Stimulated activated CD8-positive, alpha-beta memory T cell treated with anti-CD3 and anti-CD28 coated beads, Interleukin-4, amount 100 ng/mL, for 48 hours (primary cell): Measurements from ENCODE around the gene ACOX2.

Experiments used
- DNase-seq: peaks from one replicate; pipeline ENCODE4 v3.0.0-alpha.2; 2020

ACOX2 gene

DNA sequence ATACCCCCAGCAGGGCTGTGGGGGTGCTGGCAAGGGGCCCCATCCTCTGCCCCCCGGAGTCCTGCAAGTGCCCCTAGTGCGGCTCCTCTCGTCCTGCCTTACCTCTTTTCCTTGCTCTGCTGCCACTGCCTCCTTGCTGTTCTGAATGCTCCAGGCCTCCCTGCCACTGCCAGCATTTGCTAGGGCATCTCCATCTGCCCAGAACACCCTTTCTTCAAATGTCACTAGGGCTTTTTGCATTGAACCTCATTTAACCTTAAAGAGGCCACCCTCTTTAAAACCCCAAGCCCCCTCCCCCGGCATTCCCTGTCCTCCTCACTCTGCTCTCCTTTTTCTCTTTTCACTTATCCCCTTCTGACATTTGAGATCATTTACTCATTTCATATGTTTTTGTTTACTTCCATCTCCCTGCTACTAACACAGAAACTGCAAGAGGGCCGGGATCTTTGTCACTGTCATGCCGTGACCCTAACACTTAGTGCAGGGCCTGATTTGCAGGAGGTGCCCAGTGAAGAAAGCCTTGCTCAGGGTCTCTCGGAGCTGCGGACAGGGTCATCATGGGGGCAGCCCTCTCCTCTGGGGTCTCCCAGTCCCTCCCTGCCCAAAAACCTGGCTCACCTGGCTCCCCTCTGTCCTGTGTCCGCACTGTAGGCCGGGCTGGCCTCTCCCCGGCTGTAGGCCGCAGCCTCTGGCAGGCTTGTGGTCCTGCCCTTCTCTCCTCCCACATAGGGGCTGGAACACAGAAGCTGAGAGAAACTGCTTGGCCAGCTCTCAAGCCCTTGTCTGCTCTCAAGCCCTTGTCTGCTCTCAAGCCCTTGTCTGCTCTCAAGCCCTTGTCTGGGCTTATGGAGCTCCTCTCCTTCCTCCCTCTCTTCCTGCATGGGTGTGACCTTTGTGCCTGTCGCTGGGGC lies at the start of gene ACOX2:
Gene ACOX2 (minus strand): TSS at position 690 of the 911 bp plus-strand sequence. CDS start 2,084 bp downstream, outside the sequence.
- DNase-seq = no peak

DNA sequence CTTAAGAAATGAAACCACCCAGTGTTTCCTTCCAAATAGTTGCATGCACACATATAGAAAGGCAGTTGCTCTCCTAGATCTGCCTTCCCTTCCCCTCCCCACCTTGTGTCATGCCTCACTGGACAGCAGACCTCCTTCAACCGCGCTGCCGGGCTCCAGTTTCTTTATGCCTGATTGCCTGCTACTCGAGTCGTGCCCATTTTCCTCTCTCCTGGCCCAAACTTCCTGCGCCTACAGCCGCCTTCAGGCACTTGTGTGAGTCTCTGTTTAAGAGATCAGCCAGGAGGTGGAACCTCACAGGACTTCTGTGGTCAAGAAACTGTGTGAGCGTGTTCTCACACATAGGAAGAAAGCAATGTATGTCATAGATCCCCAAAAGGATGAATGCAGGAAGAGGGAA lies 49.0 kb upstream of the ACOX2 start:
- DNase-seq = no peak

DNA sequence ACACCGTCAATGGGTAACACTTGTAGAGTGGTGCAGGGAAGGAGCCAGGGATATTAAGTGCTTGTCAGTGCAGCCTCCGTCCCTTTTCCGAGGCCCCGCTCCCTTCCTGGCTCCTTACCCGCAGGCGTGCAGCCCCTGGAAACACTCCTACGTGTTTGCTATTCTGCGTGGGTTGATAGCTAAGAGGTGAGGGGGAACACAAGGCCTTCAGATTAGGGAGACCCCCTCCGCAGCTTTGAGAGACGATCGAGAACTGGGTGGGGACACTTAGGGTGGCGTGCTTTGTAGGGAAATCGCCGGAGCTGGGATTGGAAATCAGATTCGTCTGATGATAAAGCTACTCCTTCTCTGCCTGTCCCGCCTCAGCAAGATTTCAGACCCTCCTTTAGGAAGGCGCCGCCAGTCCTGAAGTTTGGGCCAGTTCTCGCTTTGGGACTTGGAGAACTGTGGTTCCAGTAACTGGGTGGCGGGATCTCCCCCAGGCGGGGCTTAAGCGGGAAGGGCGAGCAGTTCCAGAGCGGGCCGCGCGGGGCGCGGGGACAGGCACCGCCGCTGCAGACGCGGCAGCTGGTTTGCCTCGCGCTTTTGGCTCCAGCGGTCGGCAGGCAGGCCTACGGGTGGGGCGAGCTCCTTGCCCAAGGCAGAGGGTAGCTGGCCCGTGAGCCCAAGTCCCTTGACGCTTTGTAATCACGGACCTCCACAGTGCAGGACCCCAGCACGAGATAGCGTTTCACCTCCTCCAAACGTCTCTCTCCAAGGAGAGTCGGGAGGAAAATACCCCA lies 48.2 kb upstream of the ACOX2 start:
- peak; percentile 72 for DNase-seq

DNA sequence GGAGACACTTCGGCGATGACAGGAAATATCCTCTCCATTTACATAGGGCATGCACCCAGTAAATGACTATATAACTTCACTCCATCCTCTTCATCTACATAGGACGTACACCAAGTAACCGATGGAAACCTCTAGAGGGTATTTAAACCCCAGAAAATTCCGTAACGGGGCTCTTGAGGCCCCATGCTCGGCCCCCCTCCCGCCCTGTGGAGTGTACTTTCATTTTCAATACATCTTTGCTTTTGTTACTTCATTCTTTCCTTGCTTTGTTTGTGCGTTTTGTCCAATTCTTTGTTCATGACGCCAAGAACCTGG lies 47.7 kb upstream of the ACOX2 start:
- no peak for DNase-seq

DNA sequence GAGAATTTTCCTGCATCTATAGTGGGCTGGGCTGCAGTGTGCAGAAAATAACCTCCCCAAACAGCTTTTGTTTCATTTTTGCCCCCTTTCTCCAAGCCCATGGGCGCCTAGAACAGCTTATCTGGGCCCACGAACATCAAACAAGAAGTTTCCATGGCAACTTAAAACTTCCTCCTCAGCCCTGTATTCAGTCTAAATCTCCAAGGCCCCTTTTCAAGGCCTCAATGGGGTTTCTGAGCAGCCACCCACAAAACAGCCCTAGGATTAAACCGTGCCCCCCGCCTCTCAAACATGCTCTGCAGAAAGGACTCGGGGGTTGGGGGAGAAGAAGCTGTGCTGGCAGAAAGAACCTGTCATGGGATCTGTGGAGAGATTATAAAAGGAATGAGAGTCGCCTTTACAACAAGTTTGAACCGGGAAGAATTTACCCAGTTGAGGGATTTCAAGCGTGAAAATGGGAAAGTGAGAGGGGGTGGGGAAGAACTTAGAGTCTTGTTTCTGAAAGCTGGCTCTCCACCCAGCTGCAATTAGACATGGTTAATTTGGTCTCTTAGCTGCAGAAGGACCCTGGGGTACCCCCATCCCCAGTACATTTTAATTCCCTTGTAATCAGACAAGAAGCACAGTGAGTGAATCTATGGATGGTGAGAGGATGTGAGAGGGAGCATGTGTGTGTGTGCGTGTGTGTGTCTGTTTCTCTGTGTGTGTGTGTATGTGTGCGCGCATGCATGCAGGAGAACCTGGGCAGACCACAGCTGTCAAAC lies 44.5 kb upstream of the ACOX2 start:
- no peak for DNase-seq

DNA sequence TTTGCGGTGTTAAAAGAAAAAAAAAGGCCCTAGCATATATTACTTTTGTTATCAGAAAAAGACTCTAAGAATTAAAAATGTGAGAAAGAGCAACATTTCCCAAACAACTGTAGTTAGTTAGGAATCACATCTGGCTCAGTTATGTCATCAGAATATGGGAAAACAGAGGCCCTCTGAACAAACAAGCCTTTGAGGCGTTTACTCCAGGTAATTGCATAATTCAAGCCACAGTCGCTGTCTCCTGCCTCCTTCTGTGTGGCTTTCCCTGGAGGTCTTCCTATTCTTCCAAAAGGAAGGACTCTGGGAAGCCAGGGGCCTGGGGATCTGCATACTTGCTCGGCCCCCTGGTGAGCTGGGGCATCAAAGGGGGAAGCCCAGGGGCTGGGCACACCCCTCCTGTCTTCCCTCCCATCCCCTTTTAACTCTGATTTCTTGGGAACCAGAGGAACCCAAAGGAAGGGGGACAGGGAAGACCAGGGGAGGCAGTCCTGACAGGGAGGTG lies 43.9 kb upstream of the ACOX2 start:
- no peak for DNase-seq

DNA sequence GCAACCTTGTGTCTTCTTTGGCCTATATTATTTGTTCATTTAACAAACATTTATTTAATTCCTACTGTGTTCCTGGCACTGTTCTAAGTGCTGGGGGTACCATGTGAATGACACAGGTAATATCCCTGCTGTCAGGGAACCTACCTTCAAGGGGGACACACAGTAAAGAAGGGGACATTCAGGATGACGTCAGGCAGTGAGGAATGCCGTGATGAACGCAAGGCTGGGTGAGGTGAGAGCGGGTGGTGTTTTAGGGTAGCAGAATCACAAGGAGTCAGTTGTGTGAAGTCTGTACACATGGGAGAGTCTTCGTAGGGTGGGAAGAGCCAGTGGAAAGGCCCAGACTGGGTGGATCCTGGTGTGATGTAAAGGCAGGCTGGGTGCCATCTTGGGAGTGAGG lies 41.9 kb upstream of the ACOX2 start:
- DNase-seq = no peak

DNA sequence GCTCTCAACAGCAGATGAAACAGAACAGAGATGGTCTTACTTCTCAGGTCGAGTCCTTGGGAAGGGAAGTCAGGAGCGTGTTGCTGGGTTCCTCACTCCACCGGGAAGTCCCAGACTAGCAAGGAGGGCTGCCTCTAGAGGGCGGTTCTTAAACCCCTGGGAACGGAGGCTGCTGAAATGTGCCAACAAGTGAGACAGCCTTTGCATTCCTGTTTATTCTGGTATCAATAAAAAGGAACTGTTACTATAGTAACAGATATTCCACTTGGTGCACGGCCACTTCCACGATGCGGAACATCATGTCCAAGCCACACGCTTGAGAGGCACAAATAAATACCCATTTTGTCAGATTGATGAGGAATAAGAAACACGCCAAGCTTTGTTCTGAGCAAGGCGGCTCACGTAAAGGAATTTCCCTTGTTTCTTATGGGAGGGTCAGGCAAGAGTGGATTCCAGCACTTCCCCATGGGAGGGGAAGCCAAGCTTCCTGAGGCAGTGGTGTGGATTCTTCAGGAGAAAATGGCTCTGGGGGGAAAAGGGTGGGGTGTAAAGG lies 40.4 kb upstream of the ACOX2 start, which contains the start of gene FAM107A:
Gene FAM107A (minus strand): TSS at position 123 of the 553 bp plus-strand sequence. CDS start 7,531 bp downstream, outside the sequence.
- no peak for DNase-seq

DNA sequence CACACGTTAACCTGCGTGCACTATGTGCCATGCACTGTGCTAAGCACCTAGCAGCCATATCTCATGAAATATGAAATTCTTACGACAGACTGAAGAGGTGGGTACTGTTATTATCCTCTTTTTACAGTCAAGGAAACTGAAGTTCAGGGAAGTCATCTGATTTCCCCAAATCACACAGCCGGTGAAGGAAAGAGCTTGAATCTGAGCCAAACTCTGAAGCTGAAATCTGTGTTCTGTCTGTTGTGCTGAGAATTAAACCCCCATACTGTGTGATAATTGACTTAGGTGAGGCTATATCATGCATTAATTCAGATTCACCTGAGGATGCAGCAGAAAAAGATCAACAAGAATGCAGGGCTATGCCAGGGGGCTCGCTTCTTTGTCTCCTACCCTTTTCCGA lies 39.7 kb upstream of the ACOX2 start:
- DNase-seq = no peak

DNA sequence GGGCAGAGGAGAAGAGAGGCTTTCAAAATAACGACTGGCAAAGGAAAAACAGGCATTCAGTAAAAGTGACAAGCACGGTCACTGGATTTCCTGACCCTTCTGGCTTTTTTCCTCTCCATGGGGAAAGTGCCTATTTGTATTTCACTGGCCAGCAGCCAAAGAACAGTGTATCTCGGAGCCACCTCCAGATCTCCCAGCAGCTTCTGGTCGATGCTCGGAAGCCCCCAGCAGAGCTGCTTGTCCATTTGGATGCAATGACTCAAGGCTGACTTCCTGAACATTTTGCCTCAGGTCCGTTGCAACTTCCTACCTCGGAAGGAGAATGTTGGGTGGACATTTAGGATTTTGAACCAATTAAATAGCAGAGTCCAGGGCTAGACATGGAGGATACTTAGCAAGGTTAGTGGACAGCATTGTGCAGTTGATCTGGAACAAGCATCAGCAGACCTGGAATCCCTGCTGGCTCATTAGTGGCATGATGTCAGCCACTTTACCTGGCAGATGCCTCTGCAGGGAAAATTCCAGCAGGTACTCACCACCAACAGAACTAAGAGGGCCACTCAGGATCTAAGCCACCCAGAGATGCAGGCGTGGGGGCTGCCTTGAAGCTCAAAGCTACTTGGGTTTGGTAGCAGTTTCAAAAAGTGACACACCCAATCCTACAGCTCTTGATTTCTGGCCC lies 39.1 kb upstream of the ACOX2 start:
- no peak for DNase-seq

DNA sequence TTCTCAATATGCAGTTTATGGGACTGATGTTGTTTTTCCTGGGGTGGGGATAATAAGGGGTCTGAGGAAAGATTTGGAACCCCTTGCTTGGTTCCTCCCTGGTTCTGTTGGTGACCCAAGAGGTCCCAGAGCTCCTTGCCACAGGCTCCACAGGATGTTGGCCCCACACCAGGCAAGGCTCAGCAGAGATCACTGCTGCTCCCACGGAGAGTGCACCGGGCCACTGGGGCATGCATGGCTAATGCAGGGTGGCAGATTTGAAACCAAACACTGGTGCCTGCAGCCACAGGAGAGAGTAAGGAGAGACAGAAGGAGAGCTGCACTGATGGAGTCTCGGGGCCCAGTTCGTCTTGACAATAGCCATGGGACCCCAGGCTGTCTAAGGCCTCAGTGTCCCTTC lies 37.7 kb upstream of the ACOX2 start:
- no peak for DNase-seq

DNA sequence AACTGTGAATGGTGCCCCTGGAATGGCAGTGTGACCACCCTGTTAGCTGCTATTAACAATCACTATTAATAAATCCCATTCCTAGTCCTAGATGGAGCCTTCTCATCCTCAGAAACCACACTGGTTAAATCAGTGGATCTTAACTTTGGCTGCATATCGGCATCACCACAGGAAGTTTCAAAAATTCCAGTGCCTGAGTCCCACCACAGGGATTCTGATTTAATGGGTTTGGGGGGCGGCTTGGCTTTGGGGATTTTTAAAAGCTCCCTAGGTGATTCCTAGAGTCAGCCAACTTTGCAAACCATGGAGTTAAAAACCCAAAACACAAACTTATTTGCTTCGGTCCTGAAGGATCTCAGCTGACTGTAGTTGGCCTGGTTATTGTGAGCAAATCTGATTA lies 37.1 kb upstream of the ACOX2 start:
- no peak for DNase-seq

DNA sequence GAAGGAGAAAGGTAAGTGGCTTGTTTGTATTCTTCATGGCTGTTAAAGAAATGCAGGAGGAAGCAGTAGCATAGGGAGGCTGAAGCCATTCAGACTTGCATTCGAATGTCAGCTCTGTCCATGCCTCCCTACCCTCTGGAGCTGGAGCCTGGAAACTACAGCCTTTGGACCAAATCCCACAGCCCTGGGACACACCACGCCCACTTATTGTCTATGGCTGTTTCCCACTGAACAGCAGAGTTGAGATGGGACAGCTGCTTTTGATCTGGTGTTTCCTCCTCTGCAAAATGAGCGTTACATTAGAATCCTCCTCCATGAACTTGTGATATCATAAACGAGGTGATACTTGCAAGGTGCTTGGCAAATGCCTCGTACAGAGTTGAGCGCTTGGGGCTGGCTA lies 36.6 kb upstream of the ACOX2 start:
- DNase-seq = no peak

DNA sequence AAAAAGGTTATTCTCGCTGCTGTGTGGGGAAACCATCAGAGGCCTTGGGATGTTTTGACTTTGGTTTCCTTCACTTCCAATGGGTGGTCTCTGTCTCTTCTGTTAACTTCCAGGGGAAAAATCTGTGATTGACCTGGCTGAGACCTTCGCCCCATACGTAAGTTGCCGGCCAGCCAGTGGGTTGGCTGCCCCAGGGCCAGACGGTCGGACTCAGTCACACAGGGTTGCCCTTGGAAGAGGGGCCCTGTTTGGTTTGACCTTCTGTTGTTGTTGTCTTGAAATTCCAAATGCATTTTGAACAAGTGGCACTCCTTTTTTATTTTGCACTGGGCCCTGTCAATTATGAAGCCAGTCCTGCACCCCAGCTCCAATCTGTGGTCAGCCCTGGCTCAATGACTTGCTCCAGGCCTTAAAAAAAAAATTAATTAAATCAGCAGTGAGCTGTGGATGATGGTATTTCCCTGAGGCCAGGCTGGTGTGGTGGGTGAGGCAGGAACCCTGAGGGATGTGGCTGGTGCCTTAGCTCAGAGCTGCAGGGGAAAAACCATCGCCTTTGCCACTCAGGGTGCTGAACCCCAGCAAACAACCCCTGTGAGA lies 35.7 kb upstream of the ACOX2 start:
- DNase-seq = no peak

DNA sequence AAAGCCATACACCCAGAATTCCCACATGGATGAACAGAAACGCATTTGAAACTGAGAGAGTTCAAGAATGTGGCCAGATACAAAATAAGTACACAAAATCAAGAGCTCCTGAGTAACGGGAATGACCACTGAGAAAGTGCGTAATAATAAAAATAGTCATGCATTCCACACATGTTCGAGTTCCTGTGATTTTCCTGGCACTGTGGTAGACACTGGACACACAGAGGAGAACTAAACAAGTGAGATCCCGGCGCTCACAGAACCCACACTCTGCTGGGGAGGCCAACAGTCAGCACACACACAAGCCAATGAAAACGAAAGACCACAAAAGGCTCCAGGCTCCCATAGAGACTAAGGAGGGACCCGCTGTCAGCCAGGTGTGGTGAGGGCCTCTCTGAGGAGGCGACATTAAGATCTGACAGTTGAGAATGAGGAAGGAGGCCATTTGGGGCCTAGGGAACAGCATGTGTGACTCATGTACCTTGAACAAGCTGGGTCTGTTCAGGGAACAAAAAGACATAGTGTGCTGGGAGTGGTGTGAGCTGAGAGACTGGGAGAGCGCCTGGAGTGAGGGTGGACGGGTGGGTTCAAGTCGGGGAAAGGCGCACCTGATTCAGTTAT lies 35.1 kb upstream of the ACOX2 start:
- DNase-seq = no peak

DNA sequence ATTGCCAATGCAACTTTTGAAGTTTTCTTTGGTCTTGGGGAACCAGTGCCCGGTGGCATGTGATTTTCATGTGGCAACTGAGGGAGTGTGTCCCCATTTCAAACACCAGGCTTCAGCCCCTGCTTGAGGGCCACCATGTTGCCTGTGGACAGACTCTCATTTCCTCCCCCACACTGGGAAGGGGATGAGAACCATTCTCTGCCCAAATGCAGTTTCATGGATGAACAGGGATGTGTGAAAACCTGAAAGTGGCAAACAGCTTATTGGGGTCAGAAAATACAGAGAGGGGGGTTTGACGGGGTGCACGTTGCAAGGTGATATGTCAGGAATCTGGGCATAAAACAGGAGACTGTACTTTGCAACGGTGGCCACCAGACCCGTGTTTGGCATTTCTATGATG lies 33.9 kb upstream of the ACOX2 start:
- no peak for DNase-seq

DNA sequence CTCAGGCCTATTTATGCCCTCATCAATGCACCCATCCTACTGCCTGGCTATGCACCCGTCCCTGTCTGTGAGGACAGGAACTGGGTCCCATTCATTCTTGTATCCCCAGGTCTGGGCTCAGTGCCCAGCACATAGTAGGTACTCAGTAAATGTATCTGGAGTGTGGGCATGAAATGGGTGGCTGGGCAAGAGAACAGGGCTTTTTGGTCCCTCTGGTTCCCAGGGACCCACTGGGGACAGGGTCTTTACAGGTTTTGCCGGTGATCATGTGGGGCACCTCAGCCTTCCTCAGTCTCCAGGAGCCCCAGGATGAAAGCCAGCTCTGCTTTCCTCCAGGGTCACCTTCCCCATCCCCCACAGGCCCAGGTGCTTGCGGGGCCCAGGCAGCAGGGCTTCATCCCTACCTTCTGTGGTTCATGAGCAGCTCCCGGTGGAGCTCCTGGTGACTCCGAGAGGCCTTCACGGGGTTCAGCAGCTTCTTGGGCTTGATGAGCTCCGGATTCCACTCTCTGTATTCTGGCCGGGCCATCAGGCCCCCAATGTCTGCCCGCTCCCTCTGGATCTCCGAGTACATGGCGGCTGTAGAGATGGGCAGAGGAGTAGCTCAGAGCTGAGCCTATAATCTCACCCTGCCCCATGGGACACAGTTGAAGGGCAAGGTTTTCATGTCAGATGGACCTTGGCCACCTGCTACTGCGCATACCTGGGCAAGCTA lies 32.5 kb upstream of the ACOX2 start:
- DNase-seq = no peak

DNA sequence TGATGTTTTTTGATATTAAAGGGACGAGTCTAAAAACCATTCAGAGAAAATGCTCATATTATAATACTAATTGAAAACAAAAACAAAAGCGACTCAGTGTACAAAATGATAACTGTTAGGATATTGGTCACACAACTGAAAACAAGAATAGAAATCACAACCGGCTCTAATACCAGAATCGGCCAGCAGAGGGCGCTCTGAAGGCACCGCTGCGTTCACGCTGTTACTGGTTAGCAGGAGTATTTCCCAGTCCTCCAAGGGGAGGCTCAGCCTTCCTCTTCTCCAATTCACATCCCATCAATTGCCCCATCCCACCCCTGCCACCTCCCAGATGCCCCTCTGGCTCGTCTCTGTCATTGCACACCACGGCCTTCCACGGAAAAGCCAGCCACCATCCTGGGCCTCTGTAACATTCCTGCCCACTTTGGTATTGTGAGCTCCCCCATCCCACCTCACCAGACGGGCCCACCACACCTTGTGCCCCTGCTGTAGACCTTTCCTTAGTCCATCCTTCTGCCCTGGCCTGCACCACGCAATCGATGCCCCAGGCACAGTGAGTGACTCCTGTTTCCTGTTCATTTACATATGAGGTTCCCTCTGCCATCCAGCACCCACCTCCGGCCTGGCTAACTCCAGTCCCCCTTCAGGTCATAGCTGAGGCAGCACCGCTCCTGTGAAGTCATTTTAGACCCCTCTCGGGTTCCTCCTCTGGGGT lies 31.7 kb upstream of the ACOX2 start:
- peak; percentile 93 for DNase-seq

DNA sequence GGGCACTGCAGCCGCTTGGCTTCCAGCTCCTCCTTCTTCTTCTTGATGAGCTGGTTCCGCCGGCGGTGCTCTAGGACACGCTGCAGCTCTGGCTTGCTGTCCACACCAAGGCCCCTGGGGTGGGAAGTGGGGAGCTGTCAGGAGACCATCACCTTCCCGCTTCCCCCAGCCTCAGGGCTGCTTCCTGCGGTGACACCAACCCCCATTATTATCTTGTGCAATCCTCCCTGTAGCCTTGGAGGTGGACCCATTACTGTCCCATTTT lies 30.2 kb upstream of the ACOX2 start:
- DNase-seq = no peak
